ENCODE measurements around the gene KCNT2.

The KCNT2 gene

GRCh38 chr1:196598942-196599748 is 9.1 kb downstream of the KCNT2 start:
- no peak for DNase-seq (ENCODE audit: extremely low spot score)
- ChIA-PET POLR2A (interaction anchor here (0.5 to 0.9 kb wide), 2 partner anchors 10 kb away, joined by 3 to 6 read pairs; no protein-coding TSS in a partner anchor), CTCF (no interaction called here)
- TF ChIP-seq ZNF384 (IDR thresholded peaks at IDR 0.05) = no peak
- no peak for TF ChIP-seq HDGF (IDR thresholded peaks at IDR 0.05; ENCODE audit: borderline replicate concordance)
- no peak for TF ChIP-seq LEF1 (IDR thresholded peaks at IDR 0.05; ENCODE audit: borderline replicate concordance)
- no peak for TF ChIP-seq BHLHE40 (IDR thresholded peaks at IDR 0.05; ENCODE audit: borderline replicate concordance)
- TF ChIP-seq PKNOX1 (IDR thresholded peaks at IDR 0.05) = no peak
- no peak for TF ChIP-seq TARDBP (IDR thresholded peaks at IDR 0.05)
- no peak for TF ChIP-seq ELF4 (IDR thresholded peaks at IDR 0.05)
- no peak for TF ChIP-seq L3MBTL2 (conservative IDR thresholded peaks at IDR 0.05)

GRCh38 chr1:196594700-196595099 is 13.5 kb downstream of the KCNT2 start:
- ChIA-PET CTCF (no interaction called here), POLR2A (interaction anchor here (1.0 kb wide), 1 partner anchor 14 kb away, joined by 3 read pairs; no protein-coding TSS in a partner anchor)
- no peak for TF ChIP-seq FOXK2 (IDR thresholded peaks at IDR 0.05)
- TF ChIP-seq CTBP1 (IDR thresholded peaks at IDR 0.05; ENCODE audit: borderline replicate concordance) = no peak
- TF ChIP-seq SUZ12 (IDR thresholded peaks at IDR 0.05) = no peak
- TF ChIP-seq SP1 (IDR thresholded peaks at IDR 0.05) = no peak
- TF ChIP-seq LEF1 (IDR thresholded peaks at IDR 0.05; ENCODE audit: borderline replicate concordance) = no peak
- TF ChIP-seq NFRKB (IDR thresholded peaks at IDR 0.05) = no peak
- no peak for TF ChIP-seq FOXA1 (IDR thresholded peaks at IDR 0.05)
- no peak for TF ChIP-seq PKNOX1 (IDR thresholded peaks at IDR 0.05)
- no peak for TF ChIP-seq L3MBTL2 (conservative IDR thresholded peaks at IDR 0.05)
- TF ChIP-seq HDGF (IDR thresholded peaks at IDR 0.05; ENCODE audit: borderline replicate concordance) = no peak
- no peak for TF ChIP-seq TARDBP (IDR thresholded peaks at IDR 0.05)
- TF ChIP-seq ARNT (IDR thresholded peaks at IDR 0.05) = no peak
- TF ChIP-seq ELF4 (IDR thresholded peaks at IDR 0.05) = no peak
- no peak for TF ChIP-seq ZNF384 (IDR thresholded peaks at IDR 0.05)
- TF ChIP-seq FOXM1 (IDR thresholded peaks at IDR 0.05; ENCODE audit: borderline replicate concordance) = no peak
- DNase-seq (ENCODE audit: extremely low spot score) = no peak

GRCh38 chr1:196593955-196594354 is 14.3 kb downstream of the KCNT2 start:
- CTCF ChIA-PET = no interaction called here
- POLR2A ChIA-PET = interaction anchor here (1.0 kb wide), 1 partner anchor 15 kb away, joined by 3 read pairs; no protein-coding TSS in a partner anchor

GRCh38 chr1:196590959-196591358 is 17.3 kb downstream of the KCNT2 start:
- ChIA-PET POLR2A (no interaction called here), CTCF (no interaction called here)
- TF ChIP-seq SUZ12 (IDR thresholded peaks at IDR 0.05) = no peak
- no peak for TF ChIP-seq CTBP1 (IDR thresholded peaks at IDR 0.05; ENCODE audit: borderline replicate concordance)
- TF ChIP-seq NFRKB (IDR thresholded peaks at IDR 0.05) = no peak
- no peak for TF ChIP-seq ARNT (IDR thresholded peaks at IDR 0.05)
- no peak for TF ChIP-seq FOXK2 (IDR thresholded peaks at IDR 0.05)

More at GRCh38 chr1:196593955-196594354, 14.3 kb downstream of the KCNT2 start:
- no peak for DNase-seq (ENCODE audit: extremely low spot score)
- TF ChIP-seq CTBP1 (IDR thresholded peaks at IDR 0.05; ENCODE audit: borderline replicate concordance) (no peak), PKNOX1 (IDR thresholded peaks at IDR 0.05) (peak; percentile 88)

GRCh38 chr1:196590012-196590708 is 18.1 kb downstream of the KCNT2 start:
- DNase-seq (ENCODE audit: extremely low spot score) = no peak
- no peak for TF ChIP-seq BHLHE40 (IDR thresholded peaks at IDR 0.05; ENCODE audit: borderline replicate concordance)
- TF ChIP-seq FOXM1 (IDR thresholded peaks at IDR 0.05; ENCODE audit: borderline replicate concordance) = no peak
- no peak for TF ChIP-seq ARNT (IDR thresholded peaks at IDR 0.05)
- ChIA-PET CTCF (no interaction called here), POLR2A (no interaction called here)

More at GRCh38 chr1:196590959-196591358, 17.3 kb downstream of the KCNT2 start:
- no peak for DNase-seq (ENCODE audit: extremely low spot score)

- TF ChIP-seq SP1 (IDR thresholded peaks at IDR 0.05) = no peak
- no peak for TF ChIP-seq SUZ12 (IDR thresholded peaks at IDR 0.05)
- TF ChIP-seq L3MBTL2 (conservative IDR thresholded peaks at IDR 0.05) = no peak
- no peak for TF ChIP-seq LEF1 (IDR thresholded peaks at IDR 0.05; ENCODE audit: borderline replicate concordance)
- no peak for TF ChIP-seq ELF4 (IDR thresholded peaks at IDR 0.05)
- no peak for TF ChIP-seq NFRKB (IDR thresholded peaks at IDR 0.05)
- no peak for TF ChIP-seq HDGF (IDR thresholded peaks at IDR 0.05; ENCODE audit: borderline replicate concordance)
- TF ChIP-seq BHLHE40 (IDR thresholded peaks at IDR 0.05; ENCODE audit: borderline replicate concordance) = no peak
- no peak for TF ChIP-seq ARNT (IDR thresholded peaks at IDR 0.05)
- TF ChIP-seq TARDBP (IDR thresholded peaks at IDR 0.05) = no peak
- TF ChIP-seq ZNF384 (IDR thresholded peaks at IDR 0.05) = no peak
- TF ChIP-seq FOXA1 (IDR thresholded peaks at IDR 0.05) = no peak
- ChIA-PET CTCF (interaction anchor here (0.7 kb wide), 1 partner anchor 745 kb away, joined by 3 read pairs; no protein-coding TSS in a partner anchor), POLR2A (interaction anchor here (2.1 kb wide), 1 partner anchor 24 kb away, joined by 10 read pairs; the partner anchor contains the start of gene KCNT2)
- DNase-seq (ENCODE audit: extremely low spot score) = no peak
Measured at GRCh38 chr1:196584696-196585095, 23.5 kb downstream of the KCNT2 start.

Data from HEK293T (cell line).